Activated naive CD4-positive, alpha-beta T cell treated with anti-CD3 and anti-CD28 coated beads, Interleukin-2, amount 50 U/mL, for 16 hours (primary cell): ENCODE data around the gene CPSF4.

Experiments used
- DNase-seq: peaks from one replicate; pipeline ENCODE4 v3.0.0-alpha.2; 2020

The CPSF4 gene

GRCh38 chr7:99449326-99449725 is 10.6 kb downstream of the CPSF4 start:
- no peak for DNase-seq

GRCh38 chr7:99451936-99452335 is 13.2 kb downstream of the CPSF4 start:
- DNase-seq: no peak

GRCh38 chr7:99452541-99452940 is 13.8 kb downstream of the CPSF4 start:
- no peak for DNase-seq

GRCh38 chr7:99453105-99453504 is 14.4 kb downstream of the CPSF4 start:
- DNase-seq: no peak

- no peak for DNase-seq
Measured at GRCh38 chr7:99455874-99456273, 17.1 kb downstream of the CPSF4 start.

- no peak for DNase-seq
Measured at GRCh38 chr7:99456288-99456687, 17.5 kb downstream of the CPSF4 start.

- no peak for DNase-seq
Measured at GRCh38 chr7:99457050-99457649, 18.4 kb downstream of the CPSF4 start.

GRCh38 chr7:99457650-99458493 is 19.1 kb downstream of the CPSF4 start:
- DNase-seq: no peak

- peak; percentile 29 for DNase-seq
Measured at GRCh38 chr7:99459087-99459486, 20.3 kb downstream of the CPSF4 start.

- DNase-seq: no peak
Measured at GRCh38 chr7:99460651-99461050, 21.9 kb downstream of the CPSF4 start.

GRCh38 chr7:99461221-99461620 is 22.5 kb downstream of the CPSF4 start:
- DNase-seq: no peak

- DNase-seq: no peak
Measured at GRCh38 chr7:99465421-99465768, 26.7 kb downstream of the CPSF4 start.

GRCh38 chr7:99468336-99468918 is 29.7 kb downstream of the CPSF4 start:
- no peak for DNase-seq

- no peak for DNase-seq
Measured at GRCh38 chr7:99469381-99470065, 30.8 kb downstream of the CPSF4 start.

- peak; percentile 99 for DNase-seq
Measured at GRCh38 chr7:99472561-99473314, 34.0 kb downstream of the CPSF4 start, which contains the start of gene ZNF789. ZNF789 (plus strand) TSS chr7:99472890; CDS start chr7:99476457, 3,567 bp downstream.

GRCh38 chr7:99473315-99473596 is 34.5 kb downstream of the CPSF4 start:
- DNase-seq: no peak

GRCh38 chr7:99476107-99476506 is 37.4 kb downstream of the CPSF4 start:
- DNase-seq: no peak

- no peak for DNase-seq
Measured at GRCh38 chr7:99478464-99479440, 40.0 kb downstream of the CPSF4 start.

GRCh38 chr7:99485094-99485493 is 46.4 kb downstream of the CPSF4 start:
- no peak for DNase-seq

GRCh38 chr7:99489235-99489634 is 50.5 kb downstream of the CPSF4 start:
- no peak for DNase-seq

- no peak for DNase-seq
Measured at GRCh38 chr7:99490878-99491277, 52.1 kb downstream of the CPSF4 start.

GRCh38 chr7:99493823-99494222 is 55.1 kb downstream of the CPSF4 start:
- DNase-seq: no peak
